ENCODE measurements around the gene NELFCD. TPM values are rescaled to one million over a fixed set of nuclear protein-coding genes. Genes with fewer than 3 reads are reported as not detected.

NELFCD gene
- total and polyA plus RNA-seq, 2 donors from 2014 or later = 50.2 to 63.4 TPM

DNA sequence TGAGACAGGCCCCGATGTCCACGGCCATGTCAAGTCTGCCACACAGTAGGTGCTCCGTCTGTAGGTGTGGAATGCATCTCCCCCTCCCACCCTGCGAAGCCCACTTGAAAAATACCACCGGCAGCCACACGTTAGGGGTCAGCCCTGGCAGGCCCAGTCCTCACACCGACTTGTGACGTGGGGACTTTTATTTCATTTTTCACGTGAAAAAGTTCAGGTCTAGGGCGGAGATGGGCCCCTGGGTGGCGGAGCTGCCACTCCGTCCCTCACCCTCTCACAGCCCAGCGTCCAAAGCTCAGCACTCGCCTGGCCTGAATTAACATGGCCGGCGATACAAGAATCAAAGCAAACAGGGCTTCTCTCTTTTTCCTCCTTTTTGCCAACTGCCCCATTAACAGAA is 34.4 kb downstream of the NELFCD start:
- Histone ChIP-seq H3K36me3 (ENCODE audit: control insufficient read depth in 2 of 3, insufficient read depth in 3 of 3, low read length in 3 of 3) (no peaks in the 10 kb centered on the region), H3K27me3 (ENCODE audit: control insufficient read depth, insufficient read depth, low read length) (no peaks in the 10 kb centered on the region), H3K4me1 (ENCODE audit: control insufficient read depth in 2 of 3, insufficient read depth in 2 of 3, low read depth in 1 of 3, low read length in 3 of 3) (peaks cover 0 to 4% (median 3%) of the 10 kb centered on the region in 3 donors), H3K9me3 (ENCODE audit: control insufficient read depth in 2 of 3, insufficient read depth in 1 of 3, low read length in 3 of 3) (no peaks in the 10 kb centered on the region), H3K4me3 (ENCODE audit: low read length in 3 of 3) (no peak overlapping the region), H3K27ac (ENCODE audit: low read depth in 2 of 2, low read length in 2 of 2) (no peak overlapping the region), H3K9ac (ENCODE audit: low read length in 3 of 3) (no peak overlapping the region)
- FAIRE-seq (no peak), DNase-seq (no peak)
- TF ChIP-seq, protein P1, sequence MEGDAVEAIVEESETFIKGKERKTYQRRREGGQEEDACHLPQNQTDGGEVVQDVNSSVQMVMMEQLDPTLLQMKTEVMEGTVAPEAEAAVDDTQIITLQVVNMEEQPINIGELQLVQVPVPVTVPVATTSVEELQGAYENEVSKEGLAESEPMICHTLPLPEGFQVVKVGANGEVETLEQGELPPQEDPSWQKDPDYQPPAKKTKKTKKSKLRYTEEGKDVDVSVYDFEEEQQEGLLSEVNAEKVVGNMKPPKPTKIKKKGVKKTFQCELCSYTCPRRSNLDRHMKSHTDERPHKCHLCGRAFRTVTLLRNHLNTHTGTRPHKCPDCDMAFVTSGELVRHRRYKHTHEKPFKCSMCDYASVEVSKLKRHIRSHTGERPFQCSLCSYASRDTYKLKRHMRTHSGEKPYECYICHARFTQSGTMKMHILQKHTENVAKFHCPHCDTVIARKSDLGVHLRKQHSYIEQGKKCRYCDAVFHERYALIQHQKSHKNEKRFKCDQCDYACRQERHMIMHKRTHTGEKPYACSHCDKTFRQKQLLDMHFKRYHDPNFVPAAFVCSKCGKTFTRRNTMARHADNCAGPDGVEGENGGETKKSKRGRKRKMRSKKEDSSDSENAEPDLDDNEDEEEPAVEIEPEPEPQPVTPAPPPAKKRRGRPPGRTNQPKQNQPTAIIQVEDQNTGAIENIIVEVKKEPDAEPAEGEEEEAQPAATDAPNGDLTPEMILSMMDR (IDR thresholded peaks at IDR 0.05; ENCODE audit: borderline replicate concordance, extremely low read depth, insufficient read depth) = no peak
- intact Hi-C loops (cut with DNase I) = no loop called here

DNA sequence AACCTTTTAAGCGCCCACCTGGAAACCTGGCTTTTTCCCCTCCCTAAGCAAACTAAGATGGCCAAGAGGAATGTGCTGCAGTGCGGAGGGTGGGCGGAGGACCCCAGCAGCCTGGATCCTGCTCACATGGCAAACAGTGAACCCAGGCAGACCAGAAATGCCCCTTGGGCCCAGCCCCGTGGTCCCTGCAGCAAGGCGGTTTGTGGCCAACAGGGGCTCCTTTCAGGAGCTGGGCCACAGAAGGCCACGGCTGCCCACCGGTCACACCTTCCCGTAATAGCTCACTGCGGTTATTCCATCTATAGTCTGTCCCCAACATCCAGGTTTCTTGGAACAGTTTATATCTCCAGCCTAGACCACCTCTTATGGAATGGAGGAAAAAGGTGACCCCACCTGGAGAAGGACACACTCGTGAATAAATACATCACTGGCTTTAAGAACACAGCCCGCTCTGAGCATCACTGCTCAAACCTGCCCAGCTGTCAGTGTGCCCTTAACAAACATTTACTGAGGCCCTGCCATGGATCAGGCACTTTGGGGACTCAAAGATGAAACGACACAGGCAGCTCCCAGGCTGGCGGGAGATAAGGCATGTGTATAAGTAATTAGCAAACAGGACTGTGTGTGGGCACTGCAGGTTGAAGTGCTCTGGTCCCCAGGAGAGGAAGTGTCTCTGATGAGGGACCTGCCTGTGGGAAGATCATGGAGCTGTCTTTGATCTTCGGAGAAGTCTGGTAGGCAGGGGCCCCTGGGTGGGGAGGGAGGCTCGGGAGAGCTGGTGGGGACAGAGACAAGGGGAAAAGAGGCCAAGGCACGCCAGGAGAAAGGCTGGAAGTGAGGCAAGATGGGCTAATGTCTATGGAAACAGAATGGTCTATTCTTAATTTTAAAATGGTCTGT is 35.0 kb downstream of the NELFCD start:
- H3K27me3 ChIP-seq (ENCODE audit: control insufficient read depth, insufficient read depth, low read length) = no peaks in the 10 kb centered on the region
- TF ChIP-seq, protein P1 (IDR thresholded peaks at IDR 0.05; ENCODE audit: borderline replicate concordance, extremely low read depth, insufficient read depth) = no peak
- H3K9me3 ChIP-seq (ENCODE audit: control insufficient read depth in 2 of 3, insufficient read depth in 1 of 3, low read length in 3 of 3) = no peaks in the 10 kb centered on the region
- FAIRE-seq (no peak), DNase-seq (no peak)
- peaks cover 0 to 2% (median 0%) of the 10 kb centered on the region in 3 donors for H3K4me1 ChIP-seq (ENCODE audit: control insufficient read depth in 2 of 3, insufficient read depth in 2 of 3, low read depth in 1 of 3, low read length in 3 of 3)
- H3K36me3 ChIP-seq (ENCODE audit: control insufficient read depth in 2 of 3, insufficient read depth in 3 of 3, low read length in 3 of 3) = no peaks in the 10 kb centered on the region
- H3K27ac ChIP-seq (ENCODE audit: low read depth in 2 of 2, low read length in 2 of 2) = no peak overlapping the region
- intact Hi-C loops (cut with DNase I) = no loop called here
- no peak overlapping the region for H3K4me3 ChIP-seq (ENCODE audit: low read length in 3 of 3)
- H3K9ac ChIP-seq (ENCODE audit: low read length in 3 of 3) = no peak overlapping the region

DNA sequence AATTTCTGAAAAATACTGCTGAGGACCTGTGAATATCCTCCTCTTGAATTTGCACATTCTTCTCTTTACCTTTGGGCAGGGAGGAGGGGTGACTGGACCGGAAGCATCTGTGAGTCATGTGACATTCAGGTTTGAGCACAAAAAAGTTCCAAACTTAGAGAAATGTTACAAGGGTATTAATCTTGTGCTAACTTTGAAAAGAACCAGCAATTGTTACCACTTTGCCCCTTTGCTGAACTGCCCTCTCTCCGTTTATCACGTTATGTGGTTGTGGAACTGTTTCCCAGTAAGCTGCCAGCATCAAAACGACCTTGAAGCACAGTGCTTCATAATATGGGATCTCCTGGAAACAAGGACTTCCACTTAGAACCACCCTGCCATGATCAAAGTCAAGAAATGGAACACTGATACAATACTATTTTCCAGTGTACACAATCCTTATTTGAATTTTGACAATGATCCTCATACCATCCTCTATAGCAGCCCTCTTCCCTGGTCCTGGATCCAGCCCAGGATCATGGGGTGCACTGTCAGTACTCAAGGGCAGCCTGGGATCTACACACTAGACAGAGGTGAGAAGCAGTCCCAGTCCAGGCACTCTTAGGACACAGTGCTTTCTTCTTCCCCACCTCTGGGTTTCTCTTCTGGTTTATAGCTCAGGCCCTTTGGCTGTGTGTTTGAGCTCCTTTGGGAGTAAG is 35.9 kb downstream of the NELFCD start:
- DNase-seq (no peak), FAIRE-seq (no peak)
- no peaks in the 10 kb centered on the region for H3K4me1 ChIP-seq (ENCODE audit: control insufficient read depth in 2 of 3, insufficient read depth in 2 of 3, low read depth in 1 of 3, low read length in 3 of 3)
- no peaks in the 10 kb centered on the region for H3K9me3 ChIP-seq (ENCODE audit: control insufficient read depth in 2 of 3, insufficient read depth in 1 of 3, low read length in 3 of 3)
- TF ChIP-seq, protein P1 (IDR thresholded peaks at IDR 0.05; ENCODE audit: borderline replicate concordance, extremely low read depth, insufficient read depth) = no peak
- H3K4me3 ChIP-seq (ENCODE audit: low read length in 3 of 3) = no peak overlapping the region
- no peaks in the 10 kb centered on the region for H3K27me3 ChIP-seq (ENCODE audit: control insufficient read depth, insufficient read depth, low read length)
- intact Hi-C loops (cut with DNase I) = no loop called here
- no peaks in the 10 kb centered on the region for H3K36me3 ChIP-seq (ENCODE audit: control insufficient read depth in 2 of 3, insufficient read depth in 3 of 3, low read length in 3 of 3)
- no peak overlapping the region for H3K27ac ChIP-seq (ENCODE audit: low read depth in 2 of 2, low read length in 2 of 2)
- no peak overlapping the region for H3K9ac ChIP-seq (ENCODE audit: low read length in 3 of 3)
